Calu3 (cell line): ENCODE results near the gene NEDD4L. TPM values are rescaled to one million over a fixed set of nuclear protein-coding genes. Genes with fewer than 3 reads are reported as not detected.

ENCODE experiments used
- BruUV-seq: library from RNA; stranded (reverse); fragments of 400-500 nt; replicated peaks from 2 replicates; lab custom pipeline; 2021; lab: Mats Ljungman, UMichigan
- CTCF ChIA-PET: fragments of 300-600 bp; sonication (Branson Sonifier 250); formaldehyde crosslinking; loops from one replicate; lab custom pipeline; 2022; ENCODE audit warnings: antibody characterized with exemption; lab: Charles Lee
- DNase-seq: peaks from one replicate; pipeline ENCODE4 v3.0.0; 2022
- H3K27ac Mint-ChIP-seq: one replicate; pipeline ENCODE4 v1.8.0; 2022; ENCODE audit warnings: mixed read lengths; ENCODE audit not compliant: unreplicated experiment
- H3K27me3 Mint-ChIP-seq: one replicate; pipeline ENCODE4 v1.8.0; 2022; ENCODE audit warnings: mixed read lengths; ENCODE audit not compliant: unreplicated experiment
- H3K36me3 Mint-ChIP-seq: one replicate; pipeline ENCODE4 v1.8.0; 2022; ENCODE audit warnings: mild to moderate bottlenecking, moderate library complexity, mixed read lengths; ENCODE audit not compliant: insufficient read depth, unreplicated experiment
- H3K4me1 Mint-ChIP-seq: one replicate; pipeline ENCODE4 v1.8.0; 2022; ENCODE audit warnings: mild to moderate bottlenecking, low read depth, mixed read lengths; ENCODE audit not compliant: unreplicated experiment
- H3K4me3 Mint-ChIP-seq: one replicate; pipeline ENCODE4 v1.8.0; 2022; ENCODE audit warnings: mild to moderate bottlenecking, low read depth, moderate library complexity, mixed read lengths; ENCODE audit not compliant: unreplicated experiment
- H3K9me3 Mint-ChIP-seq: one replicate; pipeline ENCODE4 v1.8.0; 2022; ENCODE audit warnings: low read depth, mixed read lengths; ENCODE audit not compliant: unreplicated experiment
- CTCF ChIP-seq: fragments of 200-600 bp; IDR thresholded peaks from one replicate; pipeline ENCODE4 v1.8.0; 2022; ENCODE audit warnings: antibody characterized with exemption; ENCODE audit not compliant: unreplicated experiment
- intact Hi-C: fragments of 100-400 bp; cut with micrococcal nuclease; formaldehyde crosslinking; loops from one replicate; pipeline ENCODE4 v1.10.0; 2022; ENCODE audit not compliant: unreplicated experiment
- total RNA-seq: library from RNA; stranded (reverse); gene quantifications from 2 replicates; pipeline ENCODE4 v1.2.3, GENCODE V29; 2022

The NEDD4L gene
- total RNA-seq, 1 experiment from 2014 or later, result 213 TPM

- peaks cover 24% of the 10 kb centered on the region for H3K36me3 Mint-ChIP-seq
- no peak overlapping the region for H3K27ac Mint-ChIP-seq
- no peaks in the 10 kb centered on the region for H3K9me3 Mint-ChIP-seq
- TF ChIP-seq CTCF, result no peak
- no peak for DNase-seq
- CTCF ChIA-PET, result no interaction called here
- H3K4me3 Mint-ChIP-seq, result no peak overlapping the region
- peaks cover 28% of the 10 kb centered on the region for H3K4me1 Mint-ChIP-seq
- no peaks in the 10 kb centered on the region for H3K27me3 Mint-ChIP-seq
- intact Hi-C loops, result loop anchor here (10.0 kb wide), 1 partner anchor 437 kb away; no protein-coding TSS in a partner anchor
- no TSS peak for BruUV-seq
Observed at GRCh38 chr18:58057291-58057965, 13.4 kb downstream of the NEDD4L start.

GRCh38 chr18:58058720-58059119, 14.7 kb downstream of the NEDD4L start:
- intact Hi-C loops, result loop anchor here (10.0 kb wide), 1 partner anchor 436 kb away; no protein-coding TSS in a partner anchor
- H3K4me3 Mint-ChIP-seq, result no peak overlapping the region
- peaks cover 21% of the 10 kb centered on the region for H3K4me1 Mint-ChIP-seq
- BruUV-seq, result no TSS peak
- TF ChIP-seq CTCF, result no peak
- H3K27me3 Mint-ChIP-seq, result no peaks in the 10 kb centered on the region
- H3K36me3 Mint-ChIP-seq, result peaks cover 22% of the 10 kb centered on the region
- no peak for DNase-seq
- CTCF ChIA-PET, result no interaction called here
- no peaks in the 10 kb centered on the region for H3K9me3 Mint-ChIP-seq
- no peak overlapping the region for H3K27ac Mint-ChIP-seq

- TF ChIP-seq CTCF, result no peak
- Mint-ChIP-seq H3K4me1 (peaks cover 15% of the 10 kb centered on the region), H3K4me3 (no peak overlapping the region), H3K27ac (no peak overlapping the region), H3K9me3 (no peaks in the 10 kb centered on the region), H3K36me3 (peaks cover 10% of the 10 kb centered on the region), H3K27me3 (no peaks in the 10 kb centered on the region)
- DNase-seq, result no peak
- no TSS peak for BruUV-seq
- intact Hi-C loops, result no loop called here
- CTCF ChIA-PET, result no interaction called here
Observed at GRCh38 chr18:58060254-58060653, 16.2 kb downstream of the NEDD4L start.

- CTCF ChIA-PET, result no interaction called here
- no peak overlapping the region for H3K27ac Mint-ChIP-seq
- DNase-seq, result no peak
- peaks cover 7% of the 10 kb centered on the region for H3K36me3 Mint-ChIP-seq
- intact Hi-C loops, result no loop called here
- no peak for TF ChIP-seq CTCF
- peaks cover 15% of the 10 kb centered on the region for H3K4me1 Mint-ChIP-seq
- no peaks in the 10 kb centered on the region for H3K9me3 Mint-ChIP-seq
- no TSS peak for BruUV-seq
- H3K27me3 Mint-ChIP-seq, result no peaks in the 10 kb centered on the region
- H3K4me3 Mint-ChIP-seq, result no peak overlapping the region
Observed at GRCh38 chr18:58061349-58061748, 17.3 kb downstream of the NEDD4L start.
